Measurements from ENCODE around the gene N4BP2. TPM values are rescaled to one million over a fixed set of nuclear protein-coding genes. Genes with fewer than 3 reads are reported as not detected.

Gene N4BP2
- total RNA-seq, 6 experiments from 2014 or later, result 1.0 to 2.1 (median 1.9) TPM

DNA sequence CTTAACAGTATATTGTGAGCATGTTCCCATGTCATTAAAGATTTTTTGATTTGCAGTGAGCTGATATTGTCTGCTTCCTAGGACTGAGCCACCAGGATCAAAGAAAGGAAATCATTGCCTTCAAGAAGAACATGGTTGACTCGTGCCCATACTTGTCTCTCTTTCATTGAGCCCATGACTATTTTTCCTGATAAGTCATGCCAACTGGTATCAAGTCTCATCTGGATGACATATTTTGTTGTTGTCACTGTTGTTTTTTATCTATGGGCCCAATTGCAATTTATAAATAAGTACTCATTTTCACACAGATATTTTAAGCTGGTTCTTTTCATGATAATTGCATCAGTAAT is 130.0 kb downstream of the N4BP2 start:
- H3K9me3 Mint-ChIP-seq, result no peaks in the 10 kb centered on the region
- no peaks in the 10 kb centered on the region for H3K36me3 Mint-ChIP-seq (ENCODE audit: low read depth)
- no peak for DNase-seq
- H3K27ac Mint-ChIP-seq, result peak overlapping the region; percentile 58; the same call in 1 of the 2 replicates
- H3K4me1 Mint-ChIP-seq (ENCODE audit: low read depth), result peaks cover 25% of the 10 kb centered on the region
- TF ChIP-seq, protein P1, sequence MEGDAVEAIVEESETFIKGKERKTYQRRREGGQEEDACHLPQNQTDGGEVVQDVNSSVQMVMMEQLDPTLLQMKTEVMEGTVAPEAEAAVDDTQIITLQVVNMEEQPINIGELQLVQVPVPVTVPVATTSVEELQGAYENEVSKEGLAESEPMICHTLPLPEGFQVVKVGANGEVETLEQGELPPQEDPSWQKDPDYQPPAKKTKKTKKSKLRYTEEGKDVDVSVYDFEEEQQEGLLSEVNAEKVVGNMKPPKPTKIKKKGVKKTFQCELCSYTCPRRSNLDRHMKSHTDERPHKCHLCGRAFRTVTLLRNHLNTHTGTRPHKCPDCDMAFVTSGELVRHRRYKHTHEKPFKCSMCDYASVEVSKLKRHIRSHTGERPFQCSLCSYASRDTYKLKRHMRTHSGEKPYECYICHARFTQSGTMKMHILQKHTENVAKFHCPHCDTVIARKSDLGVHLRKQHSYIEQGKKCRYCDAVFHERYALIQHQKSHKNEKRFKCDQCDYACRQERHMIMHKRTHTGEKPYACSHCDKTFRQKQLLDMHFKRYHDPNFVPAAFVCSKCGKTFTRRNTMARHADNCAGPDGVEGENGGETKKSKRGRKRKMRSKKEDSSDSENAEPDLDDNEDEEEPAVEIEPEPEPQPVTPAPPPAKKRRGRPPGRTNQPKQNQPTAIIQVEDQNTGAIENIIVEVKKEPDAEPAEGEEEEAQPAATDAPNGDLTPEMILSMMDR (IDR thresholded peaks at IDR 0.05), result no peak
- H3K4me3 Mint-ChIP-seq, result no peak overlapping the region
- peaks cover 8% of the 10 kb centered on the region; the same call in 1 of the 2 replicates for H3K27me3 Mint-ChIP-seq (ENCODE audit: insufficient read depth)

DNA sequence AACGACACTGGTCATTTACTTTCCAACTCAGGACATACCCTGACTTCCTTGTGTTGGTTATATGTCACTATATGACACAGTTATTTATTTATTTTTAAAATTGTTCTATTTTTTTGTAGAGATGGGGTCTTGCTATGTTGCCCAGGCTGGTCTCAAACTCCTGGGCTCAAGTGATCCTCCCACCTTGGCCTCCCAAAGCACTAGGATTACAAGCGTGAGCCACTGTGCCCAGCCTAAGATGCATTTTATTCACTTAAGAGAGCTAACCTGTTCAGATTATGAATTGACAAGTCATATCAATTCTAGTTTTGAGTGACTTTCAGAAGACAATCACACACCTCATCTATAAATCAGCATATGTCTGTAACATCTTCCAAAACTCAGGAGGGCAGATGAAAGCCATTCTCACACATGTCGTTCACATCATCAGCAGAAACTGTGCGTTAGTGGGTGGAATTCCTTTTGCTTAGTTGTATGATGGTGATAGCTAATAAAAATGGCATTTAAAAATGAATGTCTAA is 130.8 kb downstream of the N4BP2 start:
- Mint-ChIP-seq H3K27ac (no peak overlapping the region), H3K4me3 (no peak overlapping the region), H3K27me3 (ENCODE audit: insufficient read depth) (peaks cover 9% of the 10 kb centered on the region; the same call in 1 of the 2 replicates), H3K4me1 (ENCODE audit: low read depth) (peaks cover 25% of the 10 kb centered on the region), H3K9me3 (no peaks in the 10 kb centered on the region), H3K36me3 (ENCODE audit: low read depth) (no peaks in the 10 kb centered on the region)
- TF ChIP-seq, protein P1 (IDR thresholded peaks at IDR 0.05), result no peak
- DNase-seq, result no peak

DNA sequence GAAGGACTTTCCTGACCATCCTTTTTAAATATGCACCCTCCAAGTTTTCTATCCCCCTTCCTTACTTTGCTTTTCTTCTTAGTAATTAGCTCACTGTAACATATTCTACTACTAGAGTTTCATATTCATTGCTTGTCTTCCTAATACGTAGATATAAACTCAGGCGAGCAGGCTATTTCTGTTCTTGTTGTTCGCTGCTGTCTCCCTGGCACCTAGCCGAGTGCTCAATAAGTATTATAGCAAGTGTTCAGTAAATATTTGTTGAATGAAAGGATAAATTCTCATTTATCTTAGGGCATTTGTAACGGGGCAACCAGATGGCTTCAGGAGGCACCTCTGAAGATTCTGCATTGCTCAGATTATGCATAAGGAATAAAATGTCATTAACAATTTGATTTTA is 133.4 kb downstream of the N4BP2 start:
- Mint-ChIP-seq H3K27me3 (ENCODE audit: insufficient read depth) (peaks cover 18% of the 10 kb centered on the region; the same call in 1 of the 2 replicates), H3K4me3 (no peak overlapping the region), H3K27ac (no peak overlapping the region), H3K4me1 (ENCODE audit: low read depth) (peaks cover 20% of the 10 kb centered on the region), H3K36me3 (ENCODE audit: low read depth) (no peaks in the 10 kb centered on the region), H3K9me3 (no peaks in the 10 kb centered on the region)
- DNase-seq, result no peak
- TF ChIP-seq, protein P1 (IDR thresholded peaks at IDR 0.05), result no peak

DNA sequence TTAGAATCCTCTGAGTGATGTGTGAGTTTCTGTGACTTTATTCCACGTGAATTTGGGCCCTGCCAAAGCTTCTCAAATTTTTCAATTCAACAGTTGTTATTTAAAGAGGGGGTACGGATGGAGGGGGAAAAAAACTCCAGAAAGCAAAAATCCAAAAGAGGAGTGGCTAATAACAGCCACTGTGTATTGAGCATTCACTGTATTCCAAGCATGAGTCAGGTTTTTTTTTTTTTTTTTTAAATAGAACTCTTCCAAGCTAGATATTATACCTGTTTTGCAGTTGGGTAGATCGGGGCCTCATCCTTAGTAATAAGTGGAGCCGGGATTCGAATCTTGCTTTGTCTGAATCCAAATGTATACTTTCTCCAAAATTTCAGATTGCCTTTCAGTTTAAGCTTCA is 133.8 kb downstream of the N4BP2 start:
- no peaks in the 10 kb centered on the region for H3K36me3 Mint-ChIP-seq (ENCODE audit: low read depth)
- H3K9me3 Mint-ChIP-seq, result no peaks in the 10 kb centered on the region
- H3K27me3 Mint-ChIP-seq (ENCODE audit: insufficient read depth), result peaks cover 20% of the 10 kb centered on the region; the same call in 1 of the 2 replicates
- TF ChIP-seq, protein P1 (IDR thresholded peaks at IDR 0.05), result no peak
- H3K4me3 Mint-ChIP-seq, result no peak overlapping the region
- peaks cover 23% of the 10 kb centered on the region for H3K4me1 Mint-ChIP-seq (ENCODE audit: low read depth)
- no peak overlapping the region for H3K27ac Mint-ChIP-seq
- DNase-seq, result no peak

DNA sequence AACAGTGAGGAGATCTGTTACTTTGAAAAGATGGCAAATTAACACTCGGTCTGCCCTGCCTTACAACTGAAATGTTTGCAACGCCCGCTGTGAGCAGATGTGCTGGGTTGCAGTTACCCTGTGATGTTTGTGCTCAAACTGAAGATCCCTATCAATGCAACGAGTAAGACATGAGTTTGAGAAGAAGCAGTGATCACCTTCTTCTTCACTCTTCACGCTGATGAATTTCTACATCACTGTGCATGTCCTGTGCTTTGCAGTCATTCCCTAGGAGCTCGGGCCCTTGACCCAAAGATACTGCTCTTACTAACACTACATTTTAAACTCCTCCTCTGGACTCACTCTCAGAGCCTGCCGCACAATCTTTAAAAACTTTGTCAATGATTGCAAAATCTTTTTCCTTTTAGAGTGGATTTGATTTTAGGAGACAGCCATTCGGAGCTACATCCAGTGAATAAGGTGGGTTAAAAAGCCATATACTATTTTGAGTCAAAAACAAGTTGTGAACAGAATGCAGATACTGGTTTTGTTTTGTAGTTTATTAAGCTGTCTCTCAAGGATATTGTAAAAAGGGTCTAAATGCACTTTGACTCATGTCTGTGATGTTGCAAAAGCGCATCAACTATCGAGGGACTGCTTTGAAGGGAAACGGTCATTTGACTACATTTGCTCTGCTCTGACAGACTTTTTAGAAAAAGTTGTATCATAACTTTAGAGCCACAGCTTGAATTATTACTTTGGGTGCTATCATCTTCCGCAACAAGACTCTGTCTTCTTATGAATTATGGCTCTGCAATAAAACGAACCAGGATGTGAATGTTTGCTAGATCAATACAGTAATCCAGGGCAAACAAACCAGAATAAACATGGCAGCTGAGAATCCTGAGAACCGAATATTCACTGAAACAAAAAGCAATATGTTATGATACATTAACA is 134.5 kb downstream of the N4BP2 start:
- H3K27ac Mint-ChIP-seq, result no peak overlapping the region
- no peak overlapping the region for H3K4me3 Mint-ChIP-seq
- no peak for DNase-seq
- TF ChIP-seq, protein P1 (IDR thresholded peaks at IDR 0.05), result no peak
- peaks cover 16% of the 10 kb centered on the region for H3K4me1 Mint-ChIP-seq (ENCODE audit: low read depth)
- H3K9me3 Mint-ChIP-seq, result no peaks in the 10 kb centered on the region
- H3K27me3 Mint-ChIP-seq (ENCODE audit: insufficient read depth), result peaks cover 22% of the 10 kb centered on the region; the same call in 1 of the 2 replicates
- no peaks in the 10 kb centered on the region for H3K36me3 Mint-ChIP-seq (ENCODE audit: low read depth)
